IMR-90 (cell line): ENCODE data around the gene IL13RA1. TPM values are rescaled to one million over a fixed set of nuclear protein-coding genes. Genes with fewer than 3 reads are reported as not detected.

Experiments used
- ATAC-seq: fragments of 200-7000 bp; cut with Tn5 transposase; 2 replicates; pipeline ENCODE4 v1.9.1; 2020; ENCODE audit warnings: low read depth, mild to moderate bottlenecking, moderate library complexity
- BruUV-seq: library from RNA; stranded (reverse); fragments of 400-500 nt; replicated peaks from 2 replicates; lab custom pipeline; 2021; lab: Mats Ljungman, UMichigan
- CTCF ChIA-PET: fragments of 300-600 bp; formaldehyde crosslinking; extraction: SDS; loops from one replicate; lab custom pipeline; 2021; ENCODE audit warnings: antibody characterized with exemption; lab: Yijun Ruan, JAX
- POLR2A ChIA-PET: fragments of 300-600 bp; sonication (Branson Sonifier 250); formaldehyde crosslinking; loops from one replicate; lab custom pipeline; 2022; ENCODE audit warnings: antibody characterized with exemption; ENCODE audit not compliant: unreplicated experiment; lab: Charles Lee
- DNase-seq: peaks from one replicate; pipeline ENCODE4 v3.0.0; 2013
- H2AFZ ChIP-seq: replicated peaks from 2 replicates; pipeline ENCODE3; 2013; ENCODE audit warnings: low read length, mild to moderate bottlenecking; ENCODE audit not compliant: poor library complexity
- H2AK5ac ChIP-seq: 2 replicates; pipeline ENCODE4 v1.6.1; 2013; ENCODE audit warnings: low read depth, low read length, inconsistent platforms
- H2AK9ac ChIP-seq: replicated peaks from 2 replicates; pipeline ENCODE3; 2013; ENCODE audit warnings: mild to moderate bottlenecking, low read depth, low read length, moderate library complexity; ENCODE audit not compliant: poor library complexity
- H2BK120ac ChIP-seq: 2 replicates; pipeline ENCODE4 v1.6.1; 2013; ENCODE audit warnings: low read depth, low read length, inconsistent platforms
- H2BK15ac ChIP-seq: 3 replicates; pipeline ENCODE4 v1.6.1; 2013; ENCODE audit warnings: low read depth, low read length, inconsistent platforms
- H2BK20ac ChIP-seq: 2 replicates; pipeline ENCODE4 v1.6.1; 2013; ENCODE audit warnings: low read depth, mild to moderate bottlenecking, inconsistent platforms, low read length, moderate library complexity
- H2BK5ac ChIP-seq: 2 replicates; pipeline ENCODE4 v1.6.1; 2013; ENCODE audit warnings: mild to moderate bottlenecking, low read depth, low read length, inconsistent platforms; ENCODE audit not compliant: poor library complexity, severe bottlenecking
- H3K14ac ChIP-seq: replicated peaks from 2 replicates; pipeline ENCODE4 v1.6.1; 2013; ENCODE audit warnings: low read depth, low read length, inconsistent platforms
- H3K18ac ChIP-seq: 2 replicates; pipeline ENCODE4 v1.6.1; 2013; ENCODE audit warnings: low read depth, low read length, control low read depth
- H3K23ac ChIP-seq: 2 replicates; pipeline ENCODE4 v1.6.1; 2013; ENCODE audit warnings: low read depth, low read length, inconsistent platforms
- H3K27ac ChIP-seq: 2 replicates; pipeline ENCODE4 v1.5.1; 2013; ENCODE audit warnings: mild to moderate bottlenecking, control low read depth, low read length; ENCODE audit not compliant: insufficient read depth
- H3K27me3 ChIP-seq: 2 replicates; pipeline ENCODE4 v1.6.1; 2013; ENCODE audit warnings: low read length; ENCODE audit not compliant: control insufficient read depth, insufficient read depth
- H3K36me3 ChIP-seq: 2 replicates; pipeline ENCODE4 v1.6.1; 2013; ENCODE audit warnings: low read length, mixed read lengths; ENCODE audit not compliant: control insufficient read depth, insufficient read depth
- H3K4ac ChIP-seq: 2 replicates; pipeline ENCODE4 v1.6.1; 2013; ENCODE audit warnings: low read depth, low read length, inconsistent platforms
- H3K4me1 ChIP-seq: 2 replicates; pipeline ENCODE4 v1.6.1; 2013; ENCODE audit warnings: low read length, mixed read lengths; ENCODE audit not compliant: control insufficient read depth, insufficient read depth
- H3K4me2 ChIP-seq: 2 replicates; pipeline ENCODE4 v1.6.1; 2013; ENCODE audit warnings: low read depth, mild to moderate bottlenecking, control low read depth, low read length, moderate library complexity
- H3K4me3 ChIP-seq: 2 replicates; pipeline ENCODE4 v1.5.1; 2013; ENCODE audit warnings: low read depth, mild to moderate bottlenecking, control low read depth, low read length, moderate library complexity; ENCODE audit not compliant: insufficient read depth
- H3K56ac ChIP-seq: 2 replicates; pipeline ENCODE4 v1.6.1; 2013; ENCODE audit warnings: low read length, inconsistent platforms; ENCODE audit not compliant: insufficient read depth; ENCODE audit errors: extremely low read depth
- H3K79me1 ChIP-seq, 2 experiments: 2 replicates each; pipeline ENCODE4 v1.6.1; 2013; ENCODE audit warnings: low read length in 2 of 2, inconsistent platforms in 1 of 2, low read depth in 1 of 2
- H3K9ac ChIP-seq: 2 replicates; pipeline ENCODE4 v1.6.1; 2013; ENCODE audit warnings: low read depth, low read length, control low read depth
- H3K9me1 ChIP-seq: 2 replicates; pipeline ENCODE4 v1.6.1; 2013; ENCODE audit warnings: low read length, inconsistent platforms; ENCODE audit not compliant: insufficient read depth
- H3K9me3 ChIP-seq: 2 replicates; pipeline ENCODE4 v1.6.1; 2013; ENCODE audit warnings: low read length; ENCODE audit not compliant: control insufficient read depth, insufficient read depth
- H4K20me1 ChIP-seq: 2 replicates; pipeline ENCODE4 v1.6.1; 2013; ENCODE audit warnings: low read length, inconsistent platforms; ENCODE audit not compliant: insufficient read depth
- H4K5ac ChIP-seq: 2 replicates; pipeline ENCODE4 v1.6.1; 2013; ENCODE audit warnings: mild to moderate bottlenecking, low read depth, low read length, control low read depth
- H4K8ac ChIP-seq, 2 experiments: 2 replicates each; pipeline ENCODE4 v1.6.1; 2013; ENCODE audit warnings: low read depth in 2 of 2, low read length in 2 of 2, control low read depth in 1 of 2, inconsistent platforms in 1 of 2
- H4K91ac ChIP-seq: 2 replicates; pipeline ENCODE4 v1.6.1; 2013; ENCODE audit warnings: low read depth, low read length, inconsistent platforms; ENCODE audit not compliant: insufficient read depth
- BHLHE40 ChIP-seq: fragments of 150-350 bp; IDR thresholded peaks from 2 replicates; pipeline ENCODE4 v1.6.1; 2016; ENCODE audit warnings: mild to moderate bottlenecking, low read depth, low read length
- CEBPB ChIP-seq: IDR thresholded peaks from 2 replicates; pipeline ENCODE4 v1.6.1; 2012; ENCODE audit warnings: low read depth, low read length, improper control_type of control experiment
- CHD1 ChIP-seq: IDR thresholded peaks from 2 replicates; pipeline ENCODE4 v1.6.1; 2012; ENCODE audit warnings: low read depth, low read length, improper control_type of control experiment
- FOS ChIP-seq: fragments of 150-350 bp; IDR thresholded peaks from 2 replicates; pipeline ENCODE4 v1.6.1; 2016; ENCODE audit warnings: low read depth, low read length
- MAFK ChIP-seq: IDR thresholded peaks from 2 replicates; pipeline ENCODE4 v1.6.1; 2012; ENCODE audit warnings: low read depth, low read length, improper control_type of control experiment
- MAZ ChIP-seq: IDR thresholded peaks from 2 replicates; pipeline ENCODE4 v1.6.1; 2012; ENCODE audit warnings: low read depth, mild to moderate bottlenecking, low read length, improper control_type of control experiment, moderate library complexity, borderline replicate concordance
- MXI1 ChIP-seq: IDR thresholded peaks from 2 replicates; pipeline ENCODE4 v1.6.1; 2012; ENCODE audit warnings: low read depth, mild to moderate bottlenecking, low read length, moderate library complexity, borderline replicate concordance
- NFE2L2 ChIP-seq: fragments of 150-350 bp; IDR thresholded peaks from 2 replicates; pipeline ENCODE4 v1.6.1; 2016; ENCODE audit warnings: low read depth, mild to moderate bottlenecking, low read length
- POLR2A ChIP-seq: IDR thresholded peaks from 2 replicates; pipeline ENCODE4 v1.6.1; 2012; ENCODE audit warnings: mild to moderate bottlenecking, low read depth, low read length
- RAD21 ChIP-seq: IDR thresholded peaks from 2 replicates; pipeline ENCODE4 v1.6.1; 2012; ENCODE audit warnings: low read length, improper control_type of control experiment
- RCOR1 ChIP-seq: IDR thresholded peaks from 2 replicates; pipeline ENCODE4 v1.6.1; 2012; ENCODE audit warnings: mild to moderate bottlenecking, low read length, improper control_type of control experiment; ENCODE audit not compliant: insufficient replicate concordance
- RFX5 ChIP-seq: IDR thresholded peaks from 2 replicates; pipeline ENCODE4 v1.8.0; 2012; ENCODE audit warnings: low read depth, mild to moderate bottlenecking, low read length, moderate library complexity
- SMC3 ChIP-seq: fragments of 150-350 bp; IDR thresholded peaks from 2 replicates; pipeline ENCODE4 v1.6.1; 2016; ENCODE audit warnings: low read depth, mild to moderate bottlenecking, antibody characterized with exemption, low read length, moderate library complexity
- WGBS, 2 experiments: methylation state at CpG; one replicate each; pipeline versions ENCODE4 v1.1.5 to v1.1.7; 2013; ENCODE audit warnings: missing lambda C conversion rate in 2 of 2; ENCODE audit not compliant: insufficient read length in 1 of 2; ENCODE audit errors: extremely low coverage in 2 of 2; 5-methylcytosine and 5-hydroxymethylcytosine counted together
- dilution Hi-C: fragments of 300-500 bp; cut with HindIII; formaldehyde crosslinking; loops from one replicate; pipeline ENCODE4 v1.14.3; 2018; ENCODE audit warnings: low sequenced_read_pairs; ENCODE audit not compliant: unreplicated experiment
- in situ Hi-C: fragments of 300-500 bp; cut with MboI; formaldehyde crosslinking; loops from 3 replicates; pipeline ENCODE4 v1.14.3; 2019; ENCODE audit warnings: low sequenced_read_pairs, inconsistent platforms, mixed read lengths
- intact Hi-C: fragments of 100-400 bp; cut with micrococcal nuclease; formaldehyde crosslinking; loops from 2 replicates; pipeline ENCODE4 v1.10.0; 2022
- polyA plus RNA-seq, 3 experiments: library from polyadenylated mRNA; depleted of rRNA; stranded (reverse); fragments of >200 nt; gene quantifications; 2 replicates each; pipeline ENCODE4 v1.2.3, GENCODE V29; 2012; ENCODE audit warnings: low replicate concordance in 1 of 3
- total RNA-seq: library from RNA; depleted of rRNA; stranded (reverse); fragments of >200 nt; gene quantifications from 2 replicates; pipeline ENCODE4 v1.2.3, GENCODE V29; 2012
- TF ChIP-seq, protein P1 (sequence below): fragments of 150-350 bp; IDR thresholded peaks from 2 replicates; pipeline ENCODE4 v1.6.1; 2016; ENCODE audit warnings: low read depth, mild to moderate bottlenecking, low read length, moderate library complexity, borderline replicate concordance
- TF ChIP-seq, protein P2 (sequence below): fragments of 150-350 bp; IDR thresholded peaks from 2 replicates; pipeline ENCODE4 v1.6.1; 2017; ENCODE audit warnings: mild to moderate bottlenecking, antibody characterized with exemption, low read length, low read depth
- TF ChIP-seq, protein P3 (sequence below): conservative IDR thresholded peaks from 2 replicates; pipeline ENCODE4 v1.5.1; 2012; ENCODE audit warnings: mild to moderate bottlenecking, low read depth, low read length, improper control_type of control experiment

The IL13RA1 gene
- total and polyA plus RNA-seq, 2 of the 4 experiments (the other 2 are of a cell fraction) = 24.2 to 31.7 TPM

DNA sequence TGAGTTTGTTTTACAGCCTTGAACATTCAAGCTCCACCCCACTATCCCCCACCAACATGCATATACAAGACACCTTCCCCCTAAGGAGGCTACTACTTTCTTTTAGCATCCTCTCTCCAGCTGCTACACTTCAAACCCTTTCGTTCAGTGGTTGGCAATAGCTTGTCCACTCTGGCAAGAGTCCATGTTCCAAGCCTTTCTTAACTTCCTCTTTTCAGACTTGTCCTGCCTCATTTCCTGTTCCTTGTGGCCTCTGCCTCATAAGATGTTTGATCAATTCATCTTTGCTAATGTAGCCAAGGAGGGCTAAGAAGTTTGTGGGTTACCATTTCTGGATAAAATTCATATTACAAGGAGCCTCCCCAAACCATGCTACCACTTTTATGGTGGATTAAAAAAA, 75.5 kb downstream of the IL13RA1 start:
- Histone ChIP-seq H2AK5ac (no peak overlapping the region), H3K4me2 (no peak overlapping the region), H2AK9ac (no peak overlapping the region), H3K18ac (no peak overlapping the region), H2BK5ac (no peak overlapping the region), H3K36me3 (no peaks in the 10 kb centered on the region), H2BK15ac (no peak overlapping the region; the same call in 2 of the 3 replicates), H3K9ac (no peak overlapping the region), H2BK20ac (no peak overlapping the region), H3K23ac (no peak overlapping the region), H2BK120ac (no peak overlapping the region), H4K5ac (no peak overlapping the region), H3K9me3 (no peaks in the 10 kb centered on the region), H3K9me1 (no peaks in the 10 kb centered on the region), H3K4me1 (no peaks in the 10 kb centered on the region), H3K14ac (no peak overlapping the region), H4K8ac (no peak overlapping the region), H4K91ac (no peak overlapping the region), H3K4ac (no peak overlapping the region), H3K27me3 (no peaks in the 10 kb centered on the region), H3K27ac (no peak overlapping the region), H3K4me3 (no peak overlapping the region), H3K56ac (no peak overlapping the region), H2AFZ (peak overlapping the region; percentile 65), H3K79me1 (no peaks in the 10 kb centered on the region), H4K20me1 (no peaks in the 10 kb centered on the region)
- in situ Hi-C loops (loop anchor here (5.0 to 25.0 kb wide), 2 partner anchors 161 to 341 kb away; no protein-coding TSS in a partner anchor), intact Hi-C loops (loop anchor here (10.0 kb wide), 1 partner anchor 348 kb away; no protein-coding TSS in a partner anchor), dilution Hi-C loops (no loop called here)
- CTCF ChIA-PET = no interaction called here
- TF ChIP-seq BHLHE40 (no peak), SMC3 (no peak), FOS (no peak), MAFK (no peak), POLR2A (no peak), CEBPB (no peak), NFE2L2 (no peak), MAZ (no peak), RFX5 (no peak), RCOR1 (no peak), CHD1 (no peak), RAD21 (no peak), MXI1 (no peak)
- TF ChIP-seq, protein P1, sequence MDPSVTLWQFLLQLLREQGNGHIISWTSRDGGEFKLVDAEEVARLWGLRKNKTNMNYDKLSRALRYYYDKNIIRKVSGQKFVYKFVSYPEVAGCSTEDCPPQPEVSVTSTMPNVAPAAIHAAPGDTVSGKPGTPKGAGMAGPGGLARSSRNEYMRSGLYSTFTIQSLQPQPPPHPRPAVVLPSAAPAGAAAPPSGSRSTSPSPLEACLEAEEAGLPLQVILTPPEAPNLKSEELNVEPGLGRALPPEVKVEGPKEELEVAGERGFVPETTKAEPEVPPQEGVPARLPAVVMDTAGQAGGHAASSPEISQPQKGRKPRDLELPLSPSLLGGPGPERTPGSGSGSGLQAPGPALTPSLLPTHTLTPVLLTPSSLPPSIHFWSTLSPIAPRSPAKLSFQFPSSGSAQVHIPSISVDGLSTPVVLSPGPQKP = no peak
- TF ChIP-seq, protein P2, sequence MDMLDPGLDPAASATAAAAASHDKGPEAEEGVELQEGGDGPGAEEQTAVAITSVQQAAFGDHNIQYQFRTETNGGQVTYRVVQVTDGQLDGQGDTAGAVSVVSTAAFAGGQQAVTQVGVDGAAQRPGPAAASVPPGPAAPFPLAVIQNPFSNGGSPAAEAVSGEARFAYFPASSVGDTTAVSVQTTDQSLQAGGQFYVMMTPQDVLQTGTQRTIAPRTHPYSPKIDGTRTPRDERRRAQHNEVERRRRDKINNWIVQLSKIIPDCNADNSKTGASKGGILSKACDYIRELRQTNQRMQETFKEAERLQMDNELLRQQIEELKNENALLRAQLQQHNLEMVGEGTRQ = no peak
- TF ChIP-seq, protein P3, sequence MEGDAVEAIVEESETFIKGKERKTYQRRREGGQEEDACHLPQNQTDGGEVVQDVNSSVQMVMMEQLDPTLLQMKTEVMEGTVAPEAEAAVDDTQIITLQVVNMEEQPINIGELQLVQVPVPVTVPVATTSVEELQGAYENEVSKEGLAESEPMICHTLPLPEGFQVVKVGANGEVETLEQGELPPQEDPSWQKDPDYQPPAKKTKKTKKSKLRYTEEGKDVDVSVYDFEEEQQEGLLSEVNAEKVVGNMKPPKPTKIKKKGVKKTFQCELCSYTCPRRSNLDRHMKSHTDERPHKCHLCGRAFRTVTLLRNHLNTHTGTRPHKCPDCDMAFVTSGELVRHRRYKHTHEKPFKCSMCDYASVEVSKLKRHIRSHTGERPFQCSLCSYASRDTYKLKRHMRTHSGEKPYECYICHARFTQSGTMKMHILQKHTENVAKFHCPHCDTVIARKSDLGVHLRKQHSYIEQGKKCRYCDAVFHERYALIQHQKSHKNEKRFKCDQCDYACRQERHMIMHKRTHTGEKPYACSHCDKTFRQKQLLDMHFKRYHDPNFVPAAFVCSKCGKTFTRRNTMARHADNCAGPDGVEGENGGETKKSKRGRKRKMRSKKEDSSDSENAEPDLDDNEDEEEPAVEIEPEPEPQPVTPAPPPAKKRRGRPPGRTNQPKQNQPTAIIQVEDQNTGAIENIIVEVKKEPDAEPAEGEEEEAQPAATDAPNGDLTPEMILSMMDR = no peak
- WGBS, 2 experiments = 20% methylated on average over 1 of the region's 1 CpG; no CpG with 5 or more reads in 1 of the 2 experiments
- no TSS peak for BruUV-seq
- no peak for ATAC-seq
- POLR2A ChIA-PET = no interaction called here
- peak; percentile 35 for DNase-seq
